ENCODE data around the gene TXNDC2.

The TXNDC2 gene

DNA sequence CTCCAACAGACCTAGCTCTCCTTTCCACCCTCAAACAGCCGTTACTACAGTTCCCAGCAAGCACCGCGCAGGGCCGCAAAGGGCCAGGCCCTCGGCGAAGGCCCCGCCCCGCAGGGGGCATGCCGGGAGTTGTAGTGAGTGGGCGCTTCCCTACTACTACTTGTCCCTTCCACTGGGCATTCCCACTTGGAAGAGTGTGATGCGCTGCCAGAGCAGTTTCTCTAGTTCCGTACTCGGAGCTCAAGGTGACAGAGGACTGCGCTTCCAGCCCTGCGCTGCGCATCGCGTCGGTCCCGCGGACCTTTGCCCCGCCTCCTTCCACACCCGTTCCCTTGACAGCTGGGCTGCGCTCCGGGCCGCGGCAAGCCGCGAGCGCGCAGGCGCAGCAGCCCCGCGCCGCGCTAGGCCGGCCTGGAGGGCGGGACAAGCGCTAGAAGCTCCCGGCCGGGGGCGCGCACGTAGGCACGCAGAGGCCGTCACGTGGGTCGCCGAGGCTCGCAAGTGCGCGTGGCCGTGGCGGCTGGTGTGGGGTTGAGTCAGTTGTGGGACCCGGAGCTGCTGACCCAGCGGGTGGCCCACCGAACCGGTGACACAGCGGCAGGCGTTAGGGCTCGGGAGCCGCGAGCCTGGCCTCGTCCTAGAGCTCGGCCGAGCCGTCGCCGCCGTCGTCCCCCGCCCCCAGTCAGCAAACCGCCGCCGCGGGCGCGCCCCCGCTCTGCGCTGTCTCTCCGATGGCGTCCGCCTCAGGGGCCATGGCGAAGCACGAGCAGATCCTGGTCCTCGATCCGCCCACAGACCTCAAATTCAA is 28.0 kb downstream of the TXNDC2 start, which contains the start of gene VAPA:
Gene VAPA (plus strand): TSS at position 491 of the 808 bp plus-strand sequence. CDS start 241 bp downstream, at position 732.
- peak; percentile 87 to 92 for DNase-seq (ENCODE audit: low read depth in 2 of 2)

DNA sequence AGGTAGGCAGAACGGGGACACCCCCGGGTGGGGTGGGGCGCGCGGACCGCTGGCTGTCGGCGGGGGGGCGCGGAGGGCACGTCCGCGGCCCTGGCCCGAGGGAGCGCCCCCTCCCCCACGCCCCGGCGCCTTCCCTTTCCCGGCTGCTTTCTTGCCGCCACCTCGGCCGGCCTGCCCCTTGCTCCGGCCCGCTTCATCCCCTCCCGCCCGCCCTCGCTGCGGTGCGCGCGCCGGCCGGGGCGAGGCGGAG is 28.5 kb downstream of the TXNDC2 start:
- no peak for DNase-seq (ENCODE audit: low read depth in 2 of 2)

DNA sequence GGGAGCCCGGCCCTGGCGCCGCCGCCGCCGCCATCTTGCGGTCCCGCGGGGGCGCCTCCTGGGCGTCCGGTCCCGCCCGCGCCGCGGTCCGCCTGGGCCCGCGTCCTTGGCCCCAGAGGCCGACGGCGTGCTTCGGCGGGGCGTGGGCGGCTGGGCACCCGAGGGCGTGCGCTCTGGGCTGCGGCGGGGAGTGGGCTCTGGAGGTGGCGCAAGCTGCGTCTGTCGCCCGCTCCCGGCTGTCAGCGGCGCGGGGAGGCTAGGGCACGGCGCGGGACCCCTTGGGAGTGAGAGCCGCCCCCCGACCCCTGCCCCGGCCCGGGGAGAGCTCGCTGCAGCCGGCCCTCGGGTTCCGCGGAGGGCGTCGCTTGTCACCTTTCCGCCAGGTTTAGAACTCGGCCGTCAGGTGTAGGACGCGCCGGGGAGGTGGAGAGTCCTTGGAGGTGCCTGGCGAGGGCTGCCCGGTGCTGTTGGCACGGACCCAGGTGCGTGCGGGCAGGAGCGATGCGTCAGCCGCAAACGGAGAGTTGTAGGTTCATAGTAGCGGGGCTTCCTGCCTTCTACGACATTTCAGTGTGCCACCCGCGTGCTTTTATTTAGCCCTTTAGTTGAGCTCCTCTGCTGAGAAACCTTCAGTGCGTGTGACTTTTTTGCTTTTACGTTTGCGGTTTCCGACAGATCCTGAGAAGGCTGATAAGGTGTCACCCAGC is 29.0 kb downstream of the TXNDC2 start:
- peak; percentile 62 to 67 for DNase-seq (ENCODE audit: low read depth in 2 of 2)

DNA sequence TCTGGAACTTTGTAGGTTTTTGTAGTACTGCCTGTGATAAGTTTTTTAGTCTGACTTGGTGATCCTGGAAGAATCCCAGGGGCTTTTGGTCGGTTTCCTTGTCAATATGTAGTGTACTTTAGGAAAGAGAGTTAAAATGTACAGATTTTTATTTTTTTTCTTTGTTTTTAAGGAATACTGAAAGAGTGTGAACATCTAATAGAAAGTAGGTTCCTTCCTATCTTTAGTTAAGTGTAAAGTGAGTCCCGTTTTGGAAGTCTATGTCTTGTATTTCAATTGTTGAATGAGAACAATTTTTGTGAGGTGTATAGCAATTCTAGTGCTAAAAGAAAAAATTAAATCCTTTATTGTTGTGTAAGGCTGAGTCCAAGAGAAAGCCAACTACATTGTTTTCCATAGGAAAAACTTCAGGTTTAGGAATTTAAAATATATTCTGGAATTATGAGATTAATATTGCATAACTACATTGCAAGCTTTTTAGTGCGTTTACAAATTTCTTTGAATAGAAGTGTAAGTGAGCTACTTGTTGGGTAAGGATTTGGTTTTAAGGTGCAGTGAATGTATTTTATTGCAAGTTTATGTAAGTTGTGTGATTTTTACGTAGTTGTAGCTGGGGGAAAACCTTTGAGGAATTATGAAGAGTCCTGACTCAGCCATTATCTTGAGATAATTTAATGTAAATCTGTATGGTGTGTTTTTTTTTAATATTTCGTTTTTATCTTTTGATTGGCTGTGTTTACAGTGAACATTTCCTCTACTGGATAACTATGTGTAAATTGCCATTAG is 29.7 kb downstream of the TXNDC2 start:
- DNase-seq (ENCODE audit: low read depth in 2 of 2) = no peak

DNA sequence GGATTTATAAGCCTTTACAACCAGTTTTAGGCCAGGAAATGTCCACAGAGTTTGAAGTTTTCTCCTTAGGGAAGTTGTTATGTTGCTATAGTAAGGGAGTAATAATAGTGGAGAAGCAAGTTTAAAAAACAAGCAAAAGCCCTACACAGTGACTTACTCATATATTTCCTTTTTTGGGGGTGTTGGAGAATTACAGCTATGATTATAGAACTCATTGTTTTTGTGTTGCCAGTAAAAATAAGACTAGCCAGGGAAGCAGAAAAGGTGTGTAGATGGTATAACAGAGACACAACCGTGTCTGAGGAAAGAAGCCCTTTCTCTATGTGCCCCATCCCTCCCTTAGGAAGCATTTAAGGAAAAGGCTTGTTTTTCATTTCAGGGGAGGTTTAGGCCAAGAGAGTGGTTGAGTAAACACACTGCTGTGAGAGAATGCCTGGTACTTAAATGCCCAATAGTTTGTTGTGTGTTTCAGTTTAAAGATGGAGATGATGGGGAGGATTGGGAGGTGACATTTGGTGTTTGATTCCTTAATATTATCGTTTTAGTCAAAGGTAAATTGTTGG is 30.4 kb downstream of the TXNDC2 start:
- DNase-seq (ENCODE audit: low read depth in 2 of 2) = no peak

DNA sequence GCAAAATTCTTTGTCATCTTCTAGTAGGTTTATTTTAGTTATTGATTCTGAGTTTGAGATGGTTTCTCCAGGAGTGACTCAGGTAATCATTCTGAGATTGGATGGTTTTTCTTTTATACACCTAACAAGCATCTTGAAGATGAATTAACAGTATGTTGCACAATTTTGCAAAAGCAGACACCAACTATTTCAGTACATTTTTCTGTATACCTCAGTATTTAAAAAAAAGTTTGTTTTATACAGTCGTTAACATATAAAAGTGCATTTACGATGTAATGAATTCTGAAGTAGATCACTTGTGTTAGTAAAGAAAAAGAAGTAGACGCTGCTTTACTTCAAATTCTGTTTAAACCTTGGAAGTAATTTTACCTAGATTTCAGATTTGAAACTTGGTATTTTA is 31.0 kb downstream of the TXNDC2 start:
- DNase-seq (ENCODE audit: low read depth in 2 of 2) = no peak

DNA sequence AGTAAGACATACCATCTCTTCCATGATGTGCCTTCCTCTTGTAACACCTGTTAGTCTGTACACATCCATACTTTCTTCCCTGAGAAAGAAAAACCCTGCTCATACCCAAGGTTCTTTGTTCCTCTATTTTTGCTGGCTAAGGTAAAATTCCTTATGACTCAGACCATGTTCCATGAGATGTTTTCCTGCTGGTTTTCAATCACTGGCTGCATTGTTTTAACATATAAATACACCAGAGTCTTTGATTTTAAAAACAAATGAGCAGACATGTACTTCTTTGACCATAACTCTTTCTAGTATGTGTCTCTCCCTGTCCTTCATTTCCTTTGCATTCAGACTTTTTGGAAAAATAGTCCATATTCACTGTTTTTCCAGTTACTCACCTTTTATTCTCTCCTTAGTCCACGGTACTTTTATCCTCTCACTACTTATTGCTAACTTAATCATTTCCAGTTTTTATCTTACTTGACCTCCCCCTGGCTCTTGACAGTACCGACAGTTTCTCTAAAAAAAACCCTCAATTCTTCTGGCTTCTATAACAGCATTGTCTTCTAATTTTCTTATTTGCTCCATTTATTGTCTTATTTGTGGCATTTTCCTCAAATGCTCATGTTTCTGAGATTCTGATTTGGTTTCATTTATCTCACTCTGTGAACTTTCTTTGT is 32.4 kb downstream of the TXNDC2 start:
- DNase-seq (ENCODE audit: low read depth in 2 of 2) = no peak

DNA sequence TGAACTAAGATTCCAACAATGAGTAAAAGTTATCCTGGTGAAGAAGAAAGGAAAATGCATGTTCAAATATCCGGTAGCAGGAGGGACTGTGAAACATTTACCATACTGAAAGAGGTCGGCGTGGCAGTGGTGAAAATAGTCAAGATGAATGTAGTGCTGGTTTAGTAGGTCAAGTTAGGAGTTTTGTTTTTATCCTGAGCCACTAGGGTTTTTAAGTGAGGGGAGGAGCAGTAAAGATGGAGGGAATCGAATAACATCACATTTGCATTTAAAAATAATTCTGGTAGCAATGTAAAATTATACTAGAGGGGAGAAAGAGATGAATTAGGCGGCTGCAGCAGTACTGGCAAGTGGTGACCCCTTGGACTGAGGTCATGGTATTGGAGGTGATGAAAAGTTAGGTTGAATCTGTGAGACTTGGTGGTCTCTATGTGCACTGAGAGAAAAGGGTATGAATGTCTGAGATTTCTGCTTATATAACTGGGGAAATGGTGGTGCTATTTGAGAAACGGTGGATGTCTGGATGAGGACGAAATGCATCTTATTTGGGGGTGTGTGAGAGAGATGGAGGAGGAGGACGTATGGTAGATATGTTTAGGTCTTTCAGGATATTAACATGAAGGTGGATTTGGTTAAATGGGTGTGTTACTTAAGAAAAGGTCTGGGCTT is 33.9 kb downstream of the TXNDC2 start:
- no peak for DNase-seq (ENCODE audit: low read depth in 2 of 2)

DNA sequence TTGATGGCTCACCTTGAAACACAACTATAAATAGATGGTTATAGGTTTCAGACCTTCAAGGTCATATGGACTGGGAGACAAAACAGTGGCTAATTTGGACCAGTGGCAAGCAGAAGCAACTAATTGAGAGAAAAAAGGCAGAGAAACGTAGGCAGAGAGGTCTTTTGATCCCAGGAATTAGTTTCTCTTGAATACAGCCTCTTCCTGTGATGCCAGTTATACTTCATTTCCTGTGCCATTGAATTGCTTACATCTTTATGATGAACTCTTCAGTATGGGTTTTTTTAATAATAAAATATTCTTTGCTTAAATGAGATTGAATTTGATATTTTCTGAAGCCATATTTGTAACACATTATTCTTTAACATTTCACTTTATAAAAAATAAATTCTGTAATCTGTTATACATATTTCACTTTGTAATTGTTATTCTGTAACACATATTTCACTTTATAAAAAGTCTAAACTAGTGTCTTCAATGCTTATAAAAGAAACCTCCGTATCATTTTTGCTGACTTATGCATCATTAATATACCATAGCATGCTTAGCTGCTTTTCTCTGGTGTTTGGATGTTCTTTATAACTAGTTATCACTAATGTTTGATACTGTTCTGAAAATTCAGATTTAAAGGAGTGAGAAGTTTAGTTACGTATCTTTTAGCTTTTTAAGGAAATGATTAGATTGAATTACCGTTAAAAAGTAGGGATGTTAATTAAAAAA is 37.0 kb downstream of the TXNDC2 start:
- DNase-seq (ENCODE audit: low read depth in 2 of 2) = no peak

DNA sequence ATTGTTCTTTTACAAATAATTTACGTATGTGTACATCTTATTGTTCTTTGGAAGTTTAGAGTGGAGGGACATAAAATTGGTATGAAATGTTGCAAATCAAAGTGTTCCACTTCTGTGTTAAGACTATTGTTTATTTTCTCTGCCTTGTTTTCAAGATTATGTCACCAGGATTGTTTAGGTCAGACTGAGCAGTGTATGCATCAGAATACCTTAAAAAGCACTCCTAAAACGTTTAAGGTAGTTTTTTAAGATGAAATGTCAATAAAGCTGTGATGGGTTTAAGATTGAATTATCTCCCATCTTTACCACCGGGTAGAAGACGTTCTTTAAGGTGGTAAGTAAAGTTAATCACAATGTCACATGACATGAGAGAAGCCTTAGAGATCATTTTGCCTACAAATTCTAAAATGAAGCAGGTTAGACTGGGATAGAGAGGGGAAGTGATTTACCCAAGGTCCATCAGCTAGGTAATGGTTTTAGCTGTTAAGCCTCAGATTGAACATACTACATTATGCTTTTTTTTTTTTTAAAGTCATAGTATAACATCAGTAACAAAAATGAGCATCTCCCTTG is 38.7 kb downstream of the TXNDC2 start:
- DNase-seq (ENCODE audit: low read depth in 2 of 2) = no peak

DNA sequence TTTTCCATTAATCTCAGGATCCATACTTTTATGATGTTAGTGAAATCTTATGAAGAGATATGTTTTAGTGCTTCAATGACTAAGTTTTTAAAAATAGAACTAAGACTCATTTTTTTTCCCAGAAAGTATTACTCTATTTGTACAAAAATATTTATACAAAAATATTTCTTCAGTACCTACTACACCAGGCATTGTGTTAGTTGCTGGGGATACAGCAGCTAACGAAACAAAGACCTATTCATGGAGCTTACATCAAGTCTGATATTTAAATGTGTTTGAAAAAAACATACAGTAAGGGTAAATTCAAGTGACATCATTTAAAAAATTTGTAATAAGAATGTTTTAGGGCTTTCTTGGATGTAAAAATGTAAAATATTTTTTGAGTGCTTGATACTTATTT is 39.6 kb downstream of the TXNDC2 start:
- no peak for DNase-seq (ENCODE audit: low read depth in 2 of 2)

DNA sequence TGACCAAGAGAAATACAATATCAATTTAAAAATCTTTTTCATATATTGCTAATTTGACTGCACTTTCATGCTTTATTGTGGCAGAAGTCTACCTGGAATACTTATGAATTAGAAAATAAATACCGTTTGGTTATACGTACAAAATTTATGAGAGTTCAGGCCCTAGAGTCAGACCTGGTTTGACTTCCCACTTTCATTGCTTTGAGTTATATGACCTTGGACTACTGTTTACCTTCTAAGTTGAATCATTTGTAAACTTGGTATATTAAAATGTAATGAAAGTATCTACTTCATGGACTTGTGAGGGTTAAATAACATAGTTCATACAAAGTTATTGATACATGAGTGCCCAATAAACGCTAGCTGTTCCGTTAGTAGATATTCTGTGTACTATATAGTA is 40.0 kb downstream of the TXNDC2 start:
- DNase-seq (ENCODE audit: low read depth in 2 of 2) = no peak

DNA sequence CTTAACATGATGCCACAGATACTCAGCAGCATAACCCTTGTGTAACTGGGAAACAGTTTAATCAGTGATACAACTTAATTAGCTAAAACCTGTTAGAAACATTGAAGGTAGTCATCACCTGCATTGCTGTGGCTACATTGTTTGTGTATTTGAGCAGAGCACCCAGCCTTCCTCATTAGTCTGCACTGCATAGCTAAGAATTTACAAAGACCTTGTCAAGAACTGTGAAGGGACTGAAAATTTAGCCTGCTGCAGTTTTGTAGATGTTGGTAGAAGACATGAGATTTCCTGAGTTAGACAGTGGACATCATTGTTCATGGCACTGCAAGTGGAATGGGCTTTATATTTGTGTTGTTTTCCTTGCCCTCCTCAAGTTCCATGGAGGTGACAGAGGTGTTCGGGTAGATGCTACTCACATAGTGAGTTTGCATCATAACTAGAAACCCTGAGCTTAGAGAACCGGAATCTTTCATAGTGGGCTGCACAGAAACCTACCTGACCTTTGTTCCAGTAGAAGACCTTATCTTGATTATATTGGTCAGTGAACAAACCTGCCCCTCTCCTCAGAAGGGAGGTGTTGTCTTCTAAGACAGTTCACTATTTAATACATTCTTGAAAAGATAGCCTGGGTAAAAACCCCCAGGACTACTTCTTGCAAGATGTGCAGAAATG is 40.6 kb downstream of the TXNDC2 start:
- no peak for DNase-seq (ENCODE audit: low read depth in 2 of 2)

DNA sequence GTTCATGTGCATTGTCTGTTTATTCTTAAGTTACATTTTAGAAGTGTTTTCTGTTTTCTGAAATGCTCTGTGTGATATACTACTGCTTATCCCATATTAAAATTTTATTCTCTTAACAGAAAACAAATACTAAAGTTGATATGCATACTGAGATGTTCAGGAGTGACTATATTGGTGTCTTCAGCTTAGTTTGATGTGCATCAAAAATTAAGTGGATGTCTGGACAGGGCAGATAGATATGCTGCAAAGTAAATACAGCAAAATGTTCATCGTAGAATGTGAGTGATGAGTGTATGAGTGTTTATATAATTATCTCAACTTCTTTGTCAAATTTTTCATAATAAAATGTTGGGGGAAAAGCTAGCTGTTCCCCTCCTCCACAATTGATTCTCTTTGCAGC is 41.2 kb downstream of the TXNDC2 start:
- no peak for DNase-seq (ENCODE audit: low read depth in 2 of 2)

DNA sequence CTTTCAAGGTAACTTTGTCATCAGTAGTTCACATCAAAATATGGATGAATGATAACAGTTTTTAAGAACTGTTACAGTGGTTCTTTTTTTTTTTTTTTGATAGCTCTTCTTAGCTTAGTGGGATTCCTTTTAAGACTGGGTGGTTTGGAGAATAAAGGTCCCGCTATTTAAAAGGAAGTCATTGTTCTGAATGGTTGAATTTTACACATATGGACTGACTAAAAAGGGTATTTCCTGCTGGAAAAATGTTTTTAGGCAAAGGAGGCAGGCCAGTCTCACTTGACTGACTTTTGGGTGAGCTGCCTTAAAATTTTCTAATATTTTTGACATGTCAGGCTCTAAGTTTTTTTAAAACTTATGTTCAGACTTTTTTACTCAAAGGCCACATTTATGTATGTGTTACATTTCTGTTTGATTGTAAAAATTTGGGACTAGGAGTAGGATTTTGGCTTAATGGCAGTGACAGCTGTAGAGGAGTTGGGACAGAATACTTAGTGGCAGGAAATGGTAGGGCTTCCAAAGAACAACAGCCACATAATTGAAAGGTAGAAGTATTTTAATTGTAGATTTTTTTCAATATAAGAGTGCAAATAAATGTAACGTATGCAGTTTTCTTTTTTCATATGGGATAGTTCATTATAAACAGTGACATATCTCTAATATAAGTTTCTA is 41.8 kb downstream of the TXNDC2 start:
- no peak for DNase-seq (ENCODE audit: low read depth in 2 of 2)

DNA sequence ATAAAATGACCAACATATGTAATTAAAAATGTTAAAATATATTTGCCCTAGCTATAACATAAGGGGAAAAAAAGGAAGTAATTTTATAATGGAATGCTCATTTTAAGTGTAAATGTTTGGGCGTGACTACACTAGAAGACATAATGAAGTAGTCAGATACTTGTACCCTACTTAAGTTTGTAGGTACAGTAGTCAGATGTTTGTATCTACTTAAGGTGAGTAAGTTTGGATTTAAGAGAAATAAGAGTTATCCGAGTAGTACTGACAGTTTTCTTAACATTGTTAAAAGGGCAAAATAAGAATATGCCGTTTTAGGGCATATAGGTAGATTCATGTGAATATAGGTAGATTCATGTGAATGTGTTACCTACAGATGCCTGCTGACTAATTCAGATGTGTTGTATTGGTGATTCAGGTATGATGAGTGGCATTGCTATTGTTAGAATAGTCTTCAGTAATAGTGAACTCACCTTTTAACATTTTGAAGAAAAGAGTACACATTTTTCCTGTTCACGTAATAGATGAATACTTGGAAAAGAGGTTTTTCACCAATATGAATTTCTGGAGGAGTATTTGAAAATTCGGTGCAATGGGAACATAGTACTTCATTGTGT is 43.0 kb downstream of the TXNDC2 start:
- no peak for DNase-seq (ENCODE audit: low read depth in 2 of 2)

DNA sequence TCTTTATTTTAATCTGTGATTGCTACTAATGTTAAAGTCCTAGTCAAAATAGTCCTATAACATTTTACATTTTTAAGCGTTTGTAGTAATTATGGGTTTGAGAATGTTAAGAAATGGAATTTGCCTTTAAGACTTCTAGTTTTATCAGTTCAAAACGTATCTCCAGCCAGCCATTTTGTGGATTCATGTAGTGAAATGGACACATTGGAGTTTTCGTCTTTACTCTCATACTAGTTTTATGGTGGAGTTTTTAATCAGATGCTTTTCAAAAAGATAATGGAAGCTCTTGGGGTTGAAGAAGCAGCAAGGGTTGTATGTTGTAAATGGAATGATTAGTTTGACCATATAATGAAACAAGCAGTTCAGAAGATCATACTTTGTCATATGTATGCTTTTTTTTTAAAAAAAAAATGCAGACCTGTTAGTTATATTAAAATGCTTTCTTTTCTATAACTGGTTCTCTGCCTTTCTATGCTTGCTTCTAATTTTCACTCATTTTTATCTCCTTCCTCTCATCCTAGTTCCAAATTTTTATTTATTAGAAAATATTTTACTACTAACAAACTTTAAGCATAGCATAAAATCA is 44.6 kb downstream of the TXNDC2 start:
- no peak for DNase-seq (ENCODE audit: low read depth in 2 of 2)

DNA sequence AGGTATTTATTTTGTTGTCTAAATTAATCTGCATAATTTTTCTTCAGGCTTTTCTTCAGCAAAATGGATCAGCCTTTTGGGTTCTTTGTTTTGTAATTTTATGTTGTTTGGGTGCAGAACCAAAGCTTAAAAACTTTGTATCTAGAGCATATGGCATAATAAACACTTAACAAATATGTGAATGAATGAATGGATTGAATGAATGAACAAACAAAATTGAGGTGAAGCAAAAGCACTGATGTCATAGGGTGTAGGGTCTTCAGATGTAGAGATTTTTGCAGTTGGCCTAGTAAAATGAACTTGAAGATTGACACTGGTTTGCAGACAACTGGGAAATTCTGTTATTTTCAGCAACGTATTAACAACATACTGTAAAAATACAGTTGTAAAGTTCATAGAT is 45.4 kb downstream of the TXNDC2 start:
- DNase-seq (ENCODE audit: low read depth in 2 of 2) = no peak

Data from stimulated activated CD8-positive, alpha-beta memory T cell treated with anti-CD3 and anti-CD28 coated beads, Interleukin-15, amount 100 ng/mL, for 4 hours (primary cell).